Measurements from ENCODE around the gene RPA4. TPM values are rescaled to one million over a fixed set of nuclear protein-coding genes. Genes with fewer than 3 reads are reported as not detected.

The RPA4 gene
- total and polyA plus RNA-seq, 4 experiments from 2014 or later = 0.32 to 0.50 (median 0.41) TPM; not detected in 1

- no peak for DNase-seq
- H3K4me1 Mint-ChIP-seq = no peaks in the 10 kb centered on the region
- no peaks in the 10 kb centered on the region for H3K27me3 Mint-ChIP-seq
- no peak overlapping the region for H3K27ac Mint-ChIP-seq
- H3K36me3 ChIP-seq (ENCODE audit: insufficient read depth, low read length) = no peaks in the 10 kb centered on the region
- H3K4me1 ChIP-seq (ENCODE audit: insufficient read depth, low read length) = no peaks in the 10 kb centered on the region
- no peaks in the 10 kb centered on the region for H3K9me3 ChIP-seq (ENCODE audit: control insufficient read depth in 1 of 2, low read length in 2 of 2)
- intact Hi-C loops (cut with micrococcal nuclease) = no loop called here
- H3K27ac ChIP-seq (ENCODE audit: low read depth, low read length) = no peak overlapping the region
- H3K4me3 ChIP-seq (ENCODE audit: low read length in 2 of 2) = no peak overlapping the region
- no peak overlapping the region for H3K4me3 Mint-ChIP-seq
- ChIA-PET CTCF (ENCODE audit: partially characterized antibody) (no interaction called here), POLR2A (ENCODE audit: partially characterized antibody) (no interaction called here)
- H3K27me3 ChIP-seq (ENCODE audit: insufficient read depth, low read length) = no peaks in the 10 kb centered on the region
- H3K36me3 Mint-ChIP-seq = no peaks in the 10 kb centered on the region
- H3K9me3 Mint-ChIP-seq = peaks cover 0 to 2% (median 0%) of the 10 kb centered on the region in 8 donors
These were observed 24.0 kb downstream of the RPA4 start for GRCh38 chrX:96907516-96908272.

- POLR2A ChIA-PET (ENCODE audit: partially characterized antibody) = no interaction called here
- intact Hi-C loops (cut with micrococcal nuclease) = no loop called here
- H3K4me1 ChIP-seq (ENCODE audit: insufficient read depth, low read length) = no peaks in the 10 kb centered on the region
- H3K4me3 ChIP-seq (ENCODE audit: low read length in 2 of 2) = no peak overlapping the region
- no peak overlapping the region for H3K27ac Mint-ChIP-seq
- H3K27me3 ChIP-seq (ENCODE audit: insufficient read depth, low read length) = no peaks in the 10 kb centered on the region
- CTCF ChIA-PET (ENCODE audit: partially characterized antibody) = no interaction called here
- no peaks in the 10 kb centered on the region for H3K36me3 Mint-ChIP-seq
- no peak overlapping the region for H3K4me3 Mint-ChIP-seq
- H3K9me3 ChIP-seq (ENCODE audit: control insufficient read depth in 1 of 2, low read length in 2 of 2) = no peaks in the 10 kb centered on the region
- H3K4me1 Mint-ChIP-seq = no peaks in the 10 kb centered on the region
- no peak overlapping the region for H3K27ac ChIP-seq (ENCODE audit: low read depth, low read length)
- no peaks in the 10 kb centered on the region for H3K27me3 Mint-ChIP-seq
- no peaks in the 10 kb centered on the region for H3K36me3 ChIP-seq (ENCODE audit: insufficient read depth, low read length)
- peaks cover 0 to 2% (median 0%) of the 10 kb centered on the region in 8 donors for H3K9me3 Mint-ChIP-seq
- no peak for DNase-seq
These were observed 25.6 kb downstream of the RPA4 start for GRCh38 chrX:96909291-96909690.

- H3K36me3 ChIP-seq (ENCODE audit: insufficient read depth, low read length) = no peaks in the 10 kb centered on the region
- Mint-ChIP-seq H3K4me3 (no peak overlapping the region), H3K36me3 (peaks cover 8 to 9% of the 10 kb centered on the region in 2 donors), H3K9me3 (no peaks in the 10 kb centered on the region), H3K4me1 (peaks cover 0 to 1% (median 0%) of the 10 kb centered on the region in 4 donors), H3K27ac (no peak overlapping the region), H3K27me3 (no peaks in the 10 kb centered on the region)
- no peak for DNase-seq
- no peak overlapping the region for H3K4me3 ChIP-seq (ENCODE audit: low read length in 2 of 2)
- intact Hi-C loops (cut with micrococcal nuclease) = no loop called here
- POLR2A ChIA-PET (ENCODE audit: partially characterized antibody) = no interaction called here
- no peak overlapping the region for H3K27ac ChIP-seq (ENCODE audit: low read depth, low read length)
- H3K4me1 ChIP-seq (ENCODE audit: insufficient read depth, low read length) = no peaks in the 10 kb centered on the region
- CTCF ChIA-PET (ENCODE audit: partially characterized antibody) = no interaction called here
- H3K27me3 ChIP-seq (ENCODE audit: insufficient read depth, low read length) = no peaks in the 10 kb centered on the region
- no peaks in the 10 kb centered on the region for H3K9me3 ChIP-seq (ENCODE audit: control insufficient read depth in 1 of 2, low read length in 2 of 2)
These were observed 35.2 kb downstream of the RPA4 start for GRCh38 chrX:96918864-96919263.

- no peaks in the 10 kb centered on the region for H3K27me3 Mint-ChIP-seq
- H3K4me1 ChIP-seq (ENCODE audit: insufficient read depth, low read length) = no peaks in the 10 kb centered on the region
- no peaks in the 10 kb centered on the region for H3K9me3 Mint-ChIP-seq
- H3K9me3 ChIP-seq (ENCODE audit: control insufficient read depth in 1 of 2, low read length in 2 of 2) = no peaks in the 10 kb centered on the region
- H3K4me1 Mint-ChIP-seq = peaks cover 0 to 1% (median 0%) of the 10 kb centered on the region in 4 donors
- ChIA-PET CTCF (ENCODE audit: partially characterized antibody) (no interaction called here), POLR2A (ENCODE audit: partially characterized antibody) (no interaction called here)
- intact Hi-C loops (cut with micrococcal nuclease) = no loop called here
- DNase-seq = no peak
- H3K27ac Mint-ChIP-seq = no peak overlapping the region
- H3K36me3 ChIP-seq (ENCODE audit: insufficient read depth, low read length) = no peaks in the 10 kb centered on the region
- H3K4me3 ChIP-seq (ENCODE audit: low read length in 2 of 2) = no peak overlapping the region
- no peaks in the 10 kb centered on the region for H3K27me3 ChIP-seq (ENCODE audit: insufficient read depth, low read length)
- H3K27ac ChIP-seq (ENCODE audit: low read depth, low read length) = no peak overlapping the region
- H3K4me3 Mint-ChIP-seq = no peak overlapping the region
- H3K36me3 Mint-ChIP-seq = peaks cover 8 to 9% of the 10 kb centered on the region in 2 donors
These were observed 36.0 kb downstream of the RPA4 start for GRCh38 chrX:96919672-96920071.

GRCh38 chrX:96924581-96924980 lies 40.9 kb downstream of the RPA4 start:
- Mint-ChIP-seq H3K27me3 (no peaks in the 10 kb centered on the region), H3K4me1 (peaks cover 0 to 1% (median under 1%) of the 10 kb centered on the region in 4 donors), H3K27ac (no peak overlapping the region), H3K4me3 (no peak overlapping the region), H3K9me3 (peaks cover 0 to 2% (median 0%) of the 10 kb centered on the region in 8 donors), H3K36me3 (peaks cover 8 to 10% of the 10 kb centered on the region in 2 donors)
- CTCF ChIA-PET (ENCODE audit: partially characterized antibody) = no interaction called here
- Histone ChIP-seq H3K4me1 (ENCODE audit: insufficient read depth, low read length) (no peaks in the 10 kb centered on the region), H3K27ac (ENCODE audit: low read depth, low read length) (no peak overlapping the region), H3K27me3 (ENCODE audit: insufficient read depth, low read length) (no peaks in the 10 kb centered on the region), H3K36me3 (ENCODE audit: insufficient read depth, low read length) (no peaks in the 10 kb centered on the region), H3K4me3 (ENCODE audit: low read length in 2 of 2) (no peak overlapping the region), H3K9me3 (ENCODE audit: control insufficient read depth in 1 of 2, low read length in 2 of 2) (no peaks in the 10 kb centered on the region)
- POLR2A ChIA-PET (ENCODE audit: partially characterized antibody) = no interaction called here
- no peak for DNase-seq
- intact Hi-C loops (cut with micrococcal nuclease) = no loop called here

- H3K9me3 Mint-ChIP-seq = peaks cover 0 to 2% (median 0%) of the 10 kb centered on the region in 8 donors
- peaks cover 4 to 8% of the 10 kb centered on the region in 2 donors for H3K36me3 Mint-ChIP-seq
- no peaks in the 10 kb centered on the region for H3K4me1 ChIP-seq (ENCODE audit: insufficient read depth, low read length)
- H3K27ac Mint-ChIP-seq = no peak overlapping the region
- POLR2A ChIA-PET (ENCODE audit: partially characterized antibody) = no interaction called here
- no peak overlapping the region for H3K27ac ChIP-seq (ENCODE audit: low read depth, low read length)
- H3K4me3 Mint-ChIP-seq = no peak overlapping the region
- H3K4me3 ChIP-seq (ENCODE audit: low read length in 2 of 2) = no peak overlapping the region
- CTCF ChIA-PET (ENCODE audit: partially characterized antibody) = no interaction called here
- H3K9me3 ChIP-seq (ENCODE audit: control insufficient read depth in 1 of 2, low read length in 2 of 2) = no peaks in the 10 kb centered on the region
- no peaks in the 10 kb centered on the region for H3K27me3 Mint-ChIP-seq
- peaks cover 0 to 1% (median 0%) of the 10 kb centered on the region in 4 donors for H3K4me1 Mint-ChIP-seq
- no peaks in the 10 kb centered on the region for H3K36me3 ChIP-seq (ENCODE audit: insufficient read depth, low read length)
- no peak for DNase-seq
- intact Hi-C loops (cut with micrococcal nuclease) = no loop called here
- no peaks in the 10 kb centered on the region for H3K27me3 ChIP-seq (ENCODE audit: insufficient read depth, low read length)
These were observed 45.3 kb downstream of the RPA4 start for GRCh38 chrX:96929036-96929435.

Measured in CD4-positive, alpha-beta memory T cell (primary cell).